ENCODE results near the gene GON4L. TPM values are rescaled to one million over a fixed set of nuclear protein-coding genes. Genes with fewer than 3 reads are reported as not detected.
"Not testable (repeated sequence)": the region's sequence is repeated elsewhere in the genome, so short reads cannot be mapped to it uniquely, and the experiment has no call there.

Gene GON4L, protein sequence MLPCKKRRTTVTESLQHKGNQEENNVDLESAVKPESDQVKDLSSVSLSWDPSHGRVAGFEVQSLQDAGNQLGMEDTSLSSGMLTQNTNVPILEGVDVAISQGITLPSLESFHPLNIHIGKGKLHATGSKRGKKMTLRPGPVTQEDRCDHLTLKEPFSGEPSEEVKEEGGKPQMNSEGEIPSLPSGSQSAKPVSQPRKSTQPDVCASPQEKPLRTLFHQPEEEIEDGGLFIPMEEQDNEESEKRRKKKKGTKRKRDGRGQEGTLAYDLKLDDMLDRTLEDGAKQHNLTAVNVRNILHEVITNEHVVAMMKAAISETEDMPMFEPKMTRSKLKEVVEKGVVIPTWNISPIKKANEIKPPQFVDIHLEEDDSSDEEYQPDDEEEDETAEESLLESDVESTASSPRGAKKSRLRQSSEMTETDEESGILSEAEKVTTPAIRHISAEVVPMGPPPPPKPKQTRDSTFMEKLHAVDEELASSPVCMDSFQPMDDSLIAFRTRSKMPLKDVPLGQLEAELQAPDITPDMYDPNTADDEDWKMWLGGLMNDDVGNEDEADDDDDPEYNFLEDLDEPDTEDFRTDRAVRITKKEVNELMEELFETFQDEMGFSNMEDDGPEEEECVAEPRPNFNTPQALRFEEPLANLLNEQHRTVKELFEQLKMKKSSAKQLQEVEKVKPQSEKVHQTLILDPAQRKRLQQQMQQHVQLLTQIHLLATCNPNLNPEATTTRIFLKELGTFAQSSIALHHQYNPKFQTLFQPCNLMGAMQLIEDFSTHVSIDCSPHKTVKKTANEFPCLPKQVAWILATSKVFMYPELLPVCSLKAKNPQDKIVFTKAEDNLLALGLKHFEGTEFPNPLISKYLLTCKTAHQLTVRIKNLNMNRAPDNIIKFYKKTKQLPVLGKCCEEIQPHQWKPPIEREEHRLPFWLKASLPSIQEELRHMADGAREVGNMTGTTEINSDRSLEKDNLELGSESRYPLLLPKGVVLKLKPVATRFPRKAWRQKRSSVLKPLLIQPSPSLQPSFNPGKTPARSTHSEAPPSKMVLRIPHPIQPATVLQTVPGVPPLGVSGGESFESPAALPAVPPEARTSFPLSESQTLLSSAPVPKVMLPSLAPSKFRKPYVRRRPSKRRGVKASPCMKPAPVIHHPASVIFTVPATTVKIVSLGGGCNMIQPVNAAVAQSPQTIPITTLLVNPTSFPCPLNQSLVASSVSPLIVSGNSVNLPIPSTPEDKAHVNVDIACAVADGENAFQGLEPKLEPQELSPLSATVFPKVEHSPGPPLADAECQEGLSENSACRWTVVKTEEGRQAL (N-terminal part only)
- 28.0 and 34.2 TPM in 2 replicates for total RNA-seq

DNA sequence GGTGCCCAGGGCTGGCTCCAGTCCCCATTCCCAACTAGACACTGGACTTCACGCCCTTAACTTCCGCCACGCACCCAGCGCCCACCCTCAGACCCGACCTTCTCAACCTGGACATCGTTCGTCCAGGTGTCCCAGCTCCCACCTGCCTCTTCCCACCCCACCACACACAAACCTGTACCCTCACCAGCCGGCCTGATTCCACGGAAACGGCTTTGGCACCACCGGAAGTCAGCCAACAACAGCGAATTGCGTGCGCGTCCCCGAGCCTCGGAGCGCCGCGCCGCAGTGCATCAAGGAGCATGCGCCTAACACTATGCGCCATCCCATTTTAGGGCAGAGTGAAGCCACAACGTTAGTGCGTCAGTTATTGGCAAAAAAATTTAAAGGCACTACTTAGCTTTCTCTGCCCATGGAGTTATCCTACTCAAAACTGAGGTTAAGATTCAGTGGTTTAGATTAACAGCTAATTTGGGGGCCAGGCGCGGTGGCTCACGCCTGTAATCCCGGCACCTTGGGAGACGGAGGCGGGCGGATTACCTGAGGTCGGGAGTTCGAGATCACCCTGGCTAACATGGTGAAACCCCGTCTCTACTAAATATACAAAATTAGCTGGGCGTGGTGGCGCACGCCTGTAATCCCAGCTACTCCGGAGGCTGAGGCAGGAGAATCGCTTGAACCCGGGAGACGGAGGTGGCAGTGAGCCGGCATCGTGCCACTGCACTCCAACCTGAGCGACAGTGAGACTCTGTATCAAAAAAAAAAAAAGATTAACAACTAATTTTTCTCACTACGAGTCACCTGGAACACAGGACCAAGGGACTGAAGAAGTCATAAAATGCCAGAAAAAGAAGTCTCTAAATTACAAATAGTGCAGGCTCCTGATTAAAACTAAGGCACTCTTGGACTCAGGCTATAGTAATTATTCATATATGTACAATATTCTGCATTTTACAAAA is at the start of gene GON4L:
GON4L (minus strand) TSS at position 240 of the 956 bp plus-strand sequence. CDS start 3,434 bp downstream, outside the sequence.
- DNase-seq (ENCODE audit: extremely low read depth, low read depth, low spot score): peak; percentile 68

- DNase-seq (ENCODE audit: extremely low read depth, low read depth, low spot score): no peak
Observed at GRCh38 chr1:155904261-155904660, 47.2 kb upstream of the GON4L start.

DNA sequence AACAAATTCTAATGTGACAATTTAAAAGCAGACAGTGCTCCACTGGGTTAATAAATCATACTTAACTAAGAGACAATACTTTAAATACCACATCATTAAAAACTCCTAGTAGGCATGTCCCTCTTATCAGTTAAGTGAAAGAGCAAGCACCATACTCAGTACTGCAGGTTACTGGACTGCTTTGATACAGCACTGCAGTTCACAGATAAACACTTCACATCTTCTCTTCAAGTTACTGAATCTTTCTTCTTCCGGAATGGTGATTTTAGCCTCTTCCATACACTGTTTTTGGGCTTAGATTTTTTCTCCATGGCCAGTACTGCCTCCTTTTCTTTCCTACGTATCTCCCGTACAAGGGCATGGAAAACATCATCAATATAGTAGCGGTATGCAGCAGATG is 43.1 kb upstream of the GON4L start:
- no peak for DNase-seq (ENCODE audit: extremely low read depth, low read depth, low spot score)

DNA sequence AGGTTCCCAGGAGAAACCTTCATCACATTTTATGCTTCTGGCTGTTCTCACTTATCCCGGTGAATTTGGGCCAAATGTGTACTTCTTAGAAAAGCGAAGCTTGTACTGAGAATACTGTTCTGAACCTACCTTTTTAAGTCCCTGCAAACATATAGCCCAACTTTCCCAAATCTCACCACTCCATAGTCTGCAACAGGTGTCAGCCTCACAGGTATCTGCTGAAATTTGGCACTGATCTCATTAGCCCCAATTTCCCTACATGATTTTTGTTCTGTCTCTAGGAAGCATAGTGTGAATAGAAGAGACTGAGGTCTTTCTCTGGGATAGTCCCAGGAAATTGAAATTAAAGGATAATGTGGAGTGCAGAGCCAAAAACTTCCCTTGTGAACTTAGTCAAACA is 42.7 kb upstream of the GON4L start:
- no peak for DNase-seq (ENCODE audit: extremely low read depth, low read depth, low spot score)

- DNase-seq (ENCODE audit: extremely low read depth, low read depth, low spot score): no peak
Observed at GRCh38 chr1:155898888-155899287, 41.9 kb upstream of the GON4L start.

- no peak for DNase-seq (ENCODE audit: extremely low read depth, low read depth, low spot score)
Observed at GRCh38 chr1:155897746-155898145, 40.7 kb upstream of the GON4L start.

GRCh38 chr1:155896476-155896875 is 39.5 kb upstream of the GON4L start:
- not testable (repeated sequence) for DNase-seq (ENCODE audit: extremely low read depth, low read depth, low spot score)

- DNase-seq (ENCODE audit: extremely low read depth, low read depth, low spot score): not testable (repeated sequence)
Observed at GRCh38 chr1:155895617-155896016, 38.6 kb upstream of the GON4L start.

DNA sequence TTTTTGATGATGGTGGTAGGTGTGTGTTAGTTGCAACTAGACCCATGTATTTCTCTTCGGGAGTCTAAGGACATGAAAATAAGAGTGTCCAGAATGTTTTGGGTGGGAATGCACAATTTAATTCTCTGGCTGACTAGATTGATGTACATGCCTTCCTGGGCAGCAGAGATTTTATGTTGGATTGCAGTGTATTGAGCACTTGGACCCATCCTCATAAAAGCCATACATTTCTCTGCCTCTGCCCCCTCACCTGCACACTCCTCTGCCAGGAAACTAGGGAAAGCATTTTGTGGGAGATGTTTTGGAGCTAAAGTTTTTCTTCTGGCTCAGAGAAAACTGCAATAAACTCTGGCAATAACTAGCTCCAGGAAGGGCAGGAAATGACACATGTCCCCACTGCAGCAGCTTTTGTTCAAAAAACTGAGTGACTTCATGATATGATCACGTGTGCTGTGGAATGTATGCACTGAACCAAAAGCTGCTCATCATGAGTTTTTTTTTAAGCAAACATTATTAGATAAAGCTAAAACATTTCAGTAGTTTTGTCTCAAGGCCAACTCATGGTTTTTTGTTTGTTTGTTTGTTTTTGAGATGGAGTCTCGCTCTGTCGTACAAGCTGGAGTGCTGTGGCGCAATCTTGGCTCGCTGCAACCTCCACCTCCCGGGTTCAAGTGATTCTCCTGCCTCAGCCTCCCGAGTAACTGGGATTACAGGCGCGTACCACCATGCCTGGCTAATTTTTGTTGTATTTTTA is 36.6 kb upstream of the GON4L start:
- peak; percentile 82 for DNase-seq (ENCODE audit: extremely low read depth, low read depth, low spot score)

- DNase-seq (ENCODE audit: extremely low read depth, low read depth, low spot score): peak; percentile 39
Observed at GRCh38 chr1:155892796-155893195, 35.8 kb upstream of the GON4L start.

- no peak for DNase-seq (ENCODE audit: extremely low read depth, low read depth, low spot score)
Observed at GRCh38 chr1:155890251-155890650, 33.2 kb upstream of the GON4L start.

DNA sequence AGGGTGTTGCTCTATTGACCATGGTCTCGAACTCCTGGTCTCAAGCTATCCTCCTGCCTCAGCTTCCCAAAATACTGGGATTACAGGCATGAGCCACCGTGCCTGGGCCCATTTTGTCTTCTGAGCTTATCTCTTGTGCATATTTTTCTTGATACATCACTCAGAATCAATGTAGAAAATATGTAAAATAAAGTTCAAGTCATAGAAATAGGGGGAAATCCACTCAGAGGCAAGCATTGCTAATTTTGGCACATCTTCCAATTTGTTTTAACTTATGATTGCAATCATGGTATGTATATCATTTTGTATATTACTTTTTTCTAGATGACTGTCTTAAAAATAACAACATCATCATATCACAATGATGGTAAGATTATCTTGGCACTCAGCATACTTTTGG is 32.6 kb upstream of the GON4L start:
- DNase-seq (ENCODE audit: extremely low read depth, low read depth, low spot score): no peak

GRCh38 chr1:155888481-155888880 is 31.5 kb upstream of the GON4L start:
- DNase-seq (ENCODE audit: extremely low read depth, low read depth, low spot score): no peak

- DNase-seq (ENCODE audit: extremely low read depth, low read depth, low spot score): no peak
Observed at GRCh38 chr1:155884982-155885381, 28.0 kb upstream of the GON4L start.

GRCh38 chr1:155884031-155884960 is 27.3 kb upstream of the GON4L start:
- no peak for DNase-seq (ENCODE audit: extremely low read depth, low read depth, low spot score)

DNA sequence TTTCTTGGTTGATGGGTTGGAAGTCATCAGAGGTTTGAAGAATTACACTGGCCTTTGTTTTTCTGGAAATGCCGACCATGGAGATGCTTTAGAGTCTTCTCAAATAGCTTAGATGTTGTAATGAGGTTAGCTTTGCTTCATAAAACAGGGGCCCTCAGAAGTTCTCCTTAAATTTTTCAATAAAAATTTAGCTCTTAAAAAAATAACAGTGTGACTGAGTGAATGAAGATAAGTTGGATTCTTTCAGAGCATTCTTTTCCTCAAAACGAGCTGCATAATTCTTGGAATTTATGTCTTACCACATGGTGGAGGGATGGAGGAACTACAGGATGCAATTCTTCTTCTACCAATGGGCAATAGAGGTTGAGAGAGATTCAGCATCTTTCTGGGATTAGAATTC is 25.8 kb upstream of the GON4L start:
- DNase-seq (ENCODE audit: extremely low read depth, low read depth, low spot score): no peak

DNA sequence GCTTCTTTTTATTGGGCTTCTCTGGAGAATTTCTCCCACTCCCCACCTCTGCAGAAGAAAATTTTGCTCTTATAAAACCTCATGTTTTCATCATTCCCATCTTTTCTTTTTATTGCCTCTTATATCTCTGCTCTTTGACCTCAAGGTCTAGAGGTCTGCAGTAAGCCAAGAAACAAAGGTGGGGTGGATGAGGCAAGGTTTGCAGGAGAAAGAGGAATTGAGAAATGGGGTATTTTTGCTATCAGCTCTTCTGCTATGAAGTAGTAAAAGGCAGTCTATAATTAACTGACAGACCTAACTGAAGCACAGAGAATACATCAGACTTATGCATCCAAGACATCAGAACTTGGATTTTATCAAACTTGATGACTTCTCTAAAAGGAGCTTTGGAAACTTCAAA is 25.2 kb upstream of the GON4L start:
- DNase-seq (ENCODE audit: extremely low read depth, low read depth, low spot score): no peak

DNA sequence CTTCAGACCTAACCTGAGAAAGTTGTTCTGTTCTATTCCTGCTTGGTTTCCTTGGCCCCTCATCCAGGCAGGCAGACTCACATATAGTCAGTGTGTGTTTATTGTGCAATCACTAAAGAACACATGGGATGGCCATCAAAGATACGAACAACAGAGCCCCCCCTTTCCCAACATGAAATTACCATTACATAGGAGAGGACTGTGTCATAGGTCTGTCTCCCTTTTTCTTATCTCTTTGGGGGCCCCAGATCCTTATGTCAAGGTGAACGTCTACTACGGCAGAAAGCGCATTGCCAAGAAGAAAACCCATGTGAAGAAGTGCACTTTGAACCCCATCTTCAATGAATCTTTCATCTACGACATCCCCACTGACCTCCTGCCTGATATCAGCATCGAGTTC is 23.9 kb upstream of the GON4L start:
- DNase-seq (ENCODE audit: extremely low read depth, low read depth, low spot score): no peak

Data from glomerular endothelial cell (primary cell).